Endothelial cell of umbilical vein (primary cell): Measurements from ENCODE around the gene C20orf144.

Source experiments
- CTCF ChIP-seq, 2 donors: IDR thresholded peaks; 1 replicate in 1 of 2; 2 replicates in 1 of 2; pipeline ENCODE4 v1.5.1; 2011; ENCODE audit warnings: low read length in 2 of 2, mild to moderate bottlenecking in 2 of 2, moderate library complexity in 2 of 2, control low read depth in 1 of 2, inconsistent platforms in 1 of 2, low read depth in 1 of 2; ENCODE audit not compliant: insufficient read depth in 1 of 2; ENCODE audit errors: extremely low read depth in 1 of 2
- EZH2 ChIP-seq: IDR thresholded peaks from 2 replicates; pipeline ENCODE4 v1.6.1; 2012; ENCODE audit warnings: borderline replicate concordance, low read depth, mild to moderate bottlenecking, moderate library complexity, low read length, inconsistent platforms; ENCODE audit not compliant: severe bottlenecking
- MYC ChIP-seq: IDR thresholded peaks from one replicate; pipeline ENCODE4 v1.6.1; 2011; ENCODE audit warnings: mild to moderate bottlenecking, low read depth, low read length
- POLR2A ChIP-seq: IDR thresholded peaks from 2 replicates; pipeline ENCODE4 v1.6.1; 2012; ENCODE audit warnings: low read depth, mild to moderate bottlenecking, control low read depth, low read length
- POLR2AphosphoS5 ChIP-seq: IDR thresholded peaks from 2 replicates; pipeline ENCODE4 v1.6.1; 2012; ENCODE audit warnings: low read depth, mild to moderate bottlenecking, control low read depth, low read length, moderate library complexity; ENCODE audit not compliant: insufficient read depth

GRCh38 chr20:33645396-33645795 lies 16.7 kb upstream of the C20orf144 start:
- TF ChIP-seq CTCF (IDR thresholded peaks at IDR 0.05; ENCODE audit: extremely low read depth in 1 of 2, insufficient read depth in 1 of 2, low read depth in 1 of 2, low read length in 2 of 2) (no peak), MYC (no peak), POLR2A (no peak), POLR2AphosphoS5 (no peak), EZH2 (no peak)
